Naive thymus-derived CD4-positive, alpha-beta T cell (primary cell): ENCODE data around the gene SGMS1. TPM values are rescaled to one million over a fixed set of nuclear protein-coding genes. Genes with fewer than 3 reads are reported as not detected.

Source experiments
- ATAC-seq: fragments of 150-1000 bp; cut with Tn5 transposase; 2 replicates; pipeline ENCODE4 v1.10.0; 2021; ENCODE audit warnings: mild to moderate bottlenecking, moderate library complexity
- CTCF ChIA-PET: fragments of 350-600 bp; sonication (Branson Sonifier 250); formaldehyde crosslinking; loops from one replicate; lab custom pipeline; 2021; ENCODE audit warnings: antibody characterized with exemption; lab: Charles Lee
- POLR2A ChIA-PET: fragments of 350-600 bp; sonication (Branson Sonifier 250); formaldehyde crosslinking; loops from one replicate; lab custom pipeline; 2021; ENCODE audit warnings: antibody characterized with exemption, inconsistent platforms; lab: Charles Lee
- DNase-seq, 9 donors: peaks; one replicate each; pipeline versions ENCODE4 v3.0.0 to v3.0.0-alpha.2; 2020 to 2022; ENCODE audit warnings: mixed read lengths in 1 of 9
- H3K27ac ChIP-seq: one replicate; pipeline ENCODE4 v1.7.0; 2013; ENCODE audit warnings: mild to moderate bottlenecking, low read depth, low read length, moderate library complexity
- H3K27me3 ChIP-seq, 2 donors: one replicate each; pipeline ENCODE4 v1.7.0; 2013; ENCODE audit warnings: low read length in 2 of 2, mild to moderate bottlenecking in 2 of 2, moderate library complexity in 2 of 2; ENCODE audit not compliant: control insufficient read depth in 2 of 2, insufficient read depth in 2 of 2
- H3K36me3 ChIP-seq, 3 experiments: 1 replicate in 2 of 3; 2 replicates in 1 of 3; pipeline ENCODE4 v1.7.0; 2013; ENCODE audit warnings: low read length in 3 of 3, mild to moderate bottlenecking in 3 of 3, moderate library complexity in 1 of 3; ENCODE audit not compliant: insufficient read depth in 3 of 3, control insufficient read depth in 2 of 3
- H3K4me1 ChIP-seq, 2 donors: one replicate each; pipeline ENCODE4 v1.7.0; 2013; ENCODE audit warnings: low read length in 2 of 2, mild to moderate bottlenecking in 2 of 2, moderate library complexity in 1 of 2; ENCODE audit not compliant: control insufficient read depth in 2 of 2, insufficient read depth in 2 of 2
- H3K4me3 ChIP-seq: 2 replicates; pipeline ENCODE4 v1.7.0; 2013; ENCODE audit warnings: mild to moderate bottlenecking, low read length
- H3K9me3 ChIP-seq, 3 experiments: 1 replicate in 2 of 3; 2 replicates in 1 of 3; pipeline ENCODE4 v1.7.0; 2013; ENCODE audit warnings: low read length in 3 of 3; ENCODE audit not compliant: control insufficient read depth in 2 of 3
- H3K27ac Mint-ChIP-seq, 9 donors: one replicate each; pipeline ENCODE4 v1.8.0; 2020 to 2022; ENCODE audit warnings: mixed read lengths in 9 of 9, mild to moderate bottlenecking in 8 of 9, moderate library complexity in 5 of 9, inconsistent platforms in 2 of 9
- H3K27me3 Mint-ChIP-seq, 5 donors: one replicate each; pipeline ENCODE4 v1.8.0; 2021 to 2022; ENCODE audit warnings: mixed read lengths in 5 of 5, mild to moderate bottlenecking in 1 of 5
- H3K36me3 Mint-ChIP-seq, 5 donors: one replicate each; pipeline ENCODE4 v1.8.0; 2020 to 2022; ENCODE audit warnings: mixed read lengths in 5 of 5, mild to moderate bottlenecking in 3 of 5, inconsistent platforms in 1 of 5
- H3K4me1 Mint-ChIP-seq, 7 donors: one replicate each; pipeline ENCODE4 v1.8.0; 2020 to 2022; ENCODE audit warnings: mixed read lengths in 7 of 7, mild to moderate bottlenecking in 3 of 7, inconsistent platforms in 1 of 7
- H3K4me3 Mint-ChIP-seq, 10 donors: one replicate each; pipeline ENCODE4 v1.8.0; 2020 to 2022; ENCODE audit warnings: mild to moderate bottlenecking in 10 of 10, mixed read lengths in 10 of 10, moderate library complexity in 6 of 10, inconsistent platforms in 2 of 10
- H3K9me3 Mint-ChIP-seq, 11 donors: one replicate each; pipeline ENCODE4 v1.8.0; 2020 to 2022; ENCODE audit warnings: mixed read lengths in 11 of 11, mild to moderate bottlenecking in 4 of 11, inconsistent platforms in 1 of 11, moderate library complexity in 1 of 11
- intact Hi-C, 2 donors: fragments of 100-400 bp; cut with micrococcal nuclease; formaldehyde crosslinking; loops; one replicate each; pipeline ENCODE4 v1.15.1; 2023
- polyA plus RNA-seq, 2 donors: library from polyadenylated mRNA; unstranded; fragments of 300-500 nt; fragmentation: Illumina TruSeq; gene quantifications; one replicate each; pipeline ENCODE4 v1.2.3, GENCODE V29; 2021
- total RNA-seq, 6 experiments: library from RNA in 5 of 6; stranded (reverse) in 5 of 6; gene quantifications; 1 replicate in 5 of 6; 2 replicates in 1 of 6; pipeline ENCODE4 v1.2.3 and lab custom pipeline; 2021 to 2026

Gene SGMS1
- total and polyA plus RNA-seq, 7 experiments from 2014 or later: 11.5 to 45.7 (median 29.4) TPM

GRCh38 chr10:50316174-50316573, 307.6 kb downstream of the SGMS1 start:
- Histone ChIP-seq H3K36me3 (peaks cover 0 to under 1% (median 0%) of the 10 kb centered on the region in 3 experiments), H3K27ac (no peak overlapping the region), H3K4me3 (no peak overlapping the region), H3K27me3 (no peaks in the 10 kb centered on the region), H3K9me3 (no peaks in the 10 kb centered on the region), H3K4me1 (no peaks in the 10 kb centered on the region)
- CTCF ChIA-PET: no interaction called here
- H3K36me3 Mint-ChIP-seq: peaks cover 18 to 75% (median 56%) of the 10 kb centered on the region in 5 donors
- peaks cover 0 to 5% (median 0%) of the 10 kb centered on the region in 11 donors for H3K9me3 Mint-ChIP-seq
- peaks cover 3 to 26% (median 24%) of the 10 kb centered on the region in 7 donors for H3K4me1 Mint-ChIP-seq
- no peak for ATAC-seq
- POLR2A ChIA-PET: interaction anchor here (1.5 kb wide), 1 partner anchor 9 kb away, joined by 3 read pairs; no protein-coding TSS in a partner anchor
- no peak for DNase-seq
- H3K27ac Mint-ChIP-seq: no peak overlapping the region
- intact Hi-C loops: no loop called here
- H3K4me3 Mint-ChIP-seq: no peak overlapping the region
- no peaks in the 10 kb centered on the region for H3K27me3 Mint-ChIP-seq

- no peak overlapping the region for H3K4me3 ChIP-seq
- H3K27ac Mint-ChIP-seq: peak overlapping the region in 3 of 9 donors; percentile 13 to 39 (median 38)
- no peak overlapping the region for H3K27ac ChIP-seq
- H3K4me1 Mint-ChIP-seq: peaks cover 2 to 24% (median 22%) of the 10 kb centered on the region in 7 donors
- no peaks in the 10 kb centered on the region for H3K9me3 ChIP-seq
- DNase-seq (no peak), ATAC-seq (no peak)
- H3K36me3 ChIP-seq: peaks cover 0 to 8% (median 0%) of the 10 kb centered on the region in 3 experiments
- no peak overlapping the region for H3K4me3 Mint-ChIP-seq
- CTCF ChIA-PET: no interaction called here
- H3K9me3 Mint-ChIP-seq: peaks cover 0 to 5% (median 0%) of the 10 kb centered on the region in 11 donors
- POLR2A ChIA-PET: interaction anchor here (1.5 kb wide), 1 partner anchor 10 kb away, joined by 3 read pairs; no protein-coding TSS in a partner anchor
- H3K27me3 ChIP-seq: no peaks in the 10 kb centered on the region
- peaks cover 22 to 74% (median 58%) of the 10 kb centered on the region in 5 donors for H3K36me3 Mint-ChIP-seq
- H3K4me1 ChIP-seq: no peaks in the 10 kb centered on the region
- no peaks in the 10 kb centered on the region for H3K27me3 Mint-ChIP-seq
- intact Hi-C loops: no loop called here
Measured at GRCh38 chr10:50315424-50315823, 308.3 kb downstream of the SGMS1 start.

DNA sequence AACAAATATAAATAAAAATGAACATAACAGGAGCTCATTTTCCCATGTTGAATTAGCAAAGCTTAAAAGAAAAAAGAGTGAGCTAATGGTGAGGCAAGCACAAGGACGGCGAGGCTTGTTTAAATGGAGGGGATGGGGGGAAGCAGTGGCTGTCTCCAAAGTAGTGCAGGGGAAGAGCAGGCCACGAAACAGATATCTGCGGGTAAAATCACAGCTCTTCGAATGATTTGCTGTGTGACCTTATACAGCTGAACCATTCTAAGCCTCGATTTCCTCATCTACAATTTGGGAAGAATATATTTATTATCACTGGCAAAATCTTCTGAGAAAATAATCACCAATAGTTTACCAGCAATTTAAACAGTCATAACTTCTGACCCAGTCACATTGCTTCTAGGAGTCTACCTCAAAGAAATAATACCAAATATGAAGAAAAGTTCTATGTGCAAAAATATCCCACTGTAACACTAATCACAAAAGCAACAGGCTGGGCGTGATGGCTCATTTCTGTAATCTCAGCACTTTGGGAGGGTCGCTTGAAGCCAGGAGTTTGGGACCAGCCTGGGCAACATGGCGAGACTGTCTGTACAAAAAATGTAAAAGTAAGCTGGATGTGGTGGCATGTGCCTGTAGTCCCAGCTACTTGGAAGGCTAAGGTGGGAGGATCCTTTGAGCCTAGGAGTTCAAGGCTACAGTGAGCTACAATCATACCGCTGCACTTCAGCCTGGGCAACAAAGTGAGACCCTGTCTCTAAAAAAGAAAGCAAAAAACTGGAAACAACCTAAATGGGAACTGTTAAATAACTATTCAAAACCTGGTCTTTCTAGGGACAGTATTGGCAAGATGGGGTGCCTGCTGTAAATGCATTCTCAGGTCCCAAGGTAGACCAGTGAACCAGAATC, 309.3 kb downstream of the SGMS1 start:
- Histone ChIP-seq H3K9me3 (no peaks in the 10 kb centered on the region), H3K36me3 (peaks cover 0 to 17% (median 6%) of the 10 kb centered on the region in 3 experiments), H3K27me3 (no peaks in the 10 kb centered on the region), H3K4me1 (no peaks in the 10 kb centered on the region), H3K27ac (no peak overlapping the region), H3K4me3 (no peak overlapping the region)
- H3K9me3 Mint-ChIP-seq: peaks cover 0 to 5% (median 0%) of the 10 kb centered on the region in 11 donors
- POLR2A ChIA-PET: no interaction called here
- peaks cover 24 to 76% (median 62%) of the 10 kb centered on the region in 5 donors for H3K36me3 Mint-ChIP-seq
- ATAC-seq (no peak), DNase-seq (no peak)
- intact Hi-C loops: no loop called here
- CTCF ChIA-PET: no interaction called here
- no peaks in the 10 kb centered on the region for H3K27me3 Mint-ChIP-seq
- no peak overlapping the region for H3K4me3 Mint-ChIP-seq
- H3K4me1 Mint-ChIP-seq: peaks cover 4 to 24% (median 20%) of the 10 kb centered on the region in 7 donors
- peak overlapping the region in 1 of 9 donors; percentile 6 for H3K27ac Mint-ChIP-seq

- Mint-ChIP-seq H3K27ac (peak overlapping the region in 1 of 9 donors; percentile 46), H3K27me3 (no peaks in the 10 kb centered on the region), H3K4me3 (no peak overlapping the region), H3K9me3 (peaks cover 0 to 5% (median 0%) of the 10 kb centered on the region in 11 donors), H3K4me1 (peaks cover 4 to 20% (median 15%) of the 10 kb centered on the region in 7 donors), H3K36me3 (peaks cover 25 to 77% (median 57%) of the 10 kb centered on the region in 5 donors)
- DNase-seq (no peak), ATAC-seq (no peak)
- Histone ChIP-seq H3K27me3 (no peaks in the 10 kb centered on the region), H3K36me3 (peaks cover 0 to 19% (median 6%) of the 10 kb centered on the region in 3 experiments), H3K9me3 (no peaks in the 10 kb centered on the region), H3K4me3 (no peak overlapping the region), H3K4me1 (no peaks in the 10 kb centered on the region), H3K27ac (no peak overlapping the region)
- ChIA-PET POLR2A (no interaction called here), CTCF (interaction anchor here (0.6 kb wide), 1 partner anchor 1716 kb away, joined by 3 read pairs; no protein-coding TSS in a partner anchor)
- intact Hi-C loops: no loop called here
Measured at GRCh38 chr10:50312464-50313437, 311.0 kb downstream of the SGMS1 start.

GRCh38 chr10:50310560-50311174, 313.1 kb downstream of the SGMS1 start:
- H3K4me1 Mint-ChIP-seq: peaks cover 3 to 20% (median 4%) of the 10 kb centered on the region in 7 donors
- peaks cover 18 to 80% (median 57%) of the 10 kb centered on the region in 5 donors for H3K36me3 Mint-ChIP-seq
- no peak overlapping the region for H3K4me3 ChIP-seq
- no peak overlapping the region for H3K27ac ChIP-seq
- H3K27ac Mint-ChIP-seq: no peak overlapping the region
- ChIA-PET POLR2A (no interaction called here), CTCF (no interaction called here)
- peaks cover 3 to 25% (median 6%) of the 10 kb centered on the region in 3 experiments for H3K36me3 ChIP-seq
- no peaks in the 10 kb centered on the region for H3K9me3 ChIP-seq
- H3K27me3 Mint-ChIP-seq: no peaks in the 10 kb centered on the region
- ATAC-seq: peak; percentile 44
- no peak overlapping the region for H3K4me3 Mint-ChIP-seq
- H3K27me3 ChIP-seq: no peaks in the 10 kb centered on the region
- intact Hi-C loops: no loop called here
- no peaks in the 10 kb centered on the region for H3K4me1 ChIP-seq
- H3K9me3 Mint-ChIP-seq: peaks cover 0 to 5% (median 0%) of the 10 kb centered on the region in 11 donors
- DNase-seq: no peak

DNA sequence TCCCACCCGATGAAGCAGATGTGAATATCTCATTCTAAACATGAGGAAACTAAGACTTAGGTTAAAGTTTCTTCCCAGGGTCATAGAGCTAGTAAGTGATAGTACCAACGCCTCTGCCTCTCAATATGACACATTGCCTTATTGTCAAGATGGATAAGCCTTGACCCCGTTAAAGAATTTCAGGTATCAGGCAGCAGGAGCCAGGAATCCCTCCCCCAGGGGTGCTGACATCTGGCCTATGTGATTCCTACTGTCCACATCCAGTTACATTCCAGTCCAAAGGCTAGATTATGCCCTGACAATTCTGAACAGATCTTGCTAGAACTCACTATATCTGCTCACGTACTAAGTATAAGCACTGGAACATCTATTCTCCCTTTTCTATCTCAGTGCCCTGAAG, 314.4 kb downstream of the SGMS1 start:
- Histone ChIP-seq H3K27me3 (no peaks in the 10 kb centered on the region), H3K9me3 (no peaks in the 10 kb centered on the region), H3K36me3 (peaks cover 3 to 25% (median 6%) of the 10 kb centered on the region in 3 experiments), H3K4me1 (no peaks in the 10 kb centered on the region), H3K4me3 (no peak overlapping the region), H3K27ac (no peak overlapping the region)
- DNase-seq: no peak
- intact Hi-C loops: no loop called here
- peaks cover 0 to 10% (median 0%) of the 10 kb centered on the region in 7 donors for H3K4me1 Mint-ChIP-seq
- ATAC-seq: no peak
- no peak overlapping the region for H3K4me3 Mint-ChIP-seq
- H3K9me3 Mint-ChIP-seq: peaks cover 0 to 5% (median 0%) of the 10 kb centered on the region in 11 donors
- ChIA-PET CTCF (no interaction called here), POLR2A (no interaction called here)
- no peak overlapping the region for H3K27ac Mint-ChIP-seq
- peaks cover 18 to 71% (median 49%) of the 10 kb centered on the region in 5 donors for H3K36me3 Mint-ChIP-seq
- H3K27me3 Mint-ChIP-seq: no peaks in the 10 kb centered on the region
